Measurements from ENCODE around the gene ELAVL2. TPM values are rescaled to one million over a fixed set of nuclear protein-coding genes. Genes with fewer than 3 reads are reported as not detected.

The ELAVL2 gene
- total and polyA plus RNA-seq, 2 of the 4 experiments (the other 2 are of a cell fraction) = 0.36 TPM; not detected in 1

DNA sequence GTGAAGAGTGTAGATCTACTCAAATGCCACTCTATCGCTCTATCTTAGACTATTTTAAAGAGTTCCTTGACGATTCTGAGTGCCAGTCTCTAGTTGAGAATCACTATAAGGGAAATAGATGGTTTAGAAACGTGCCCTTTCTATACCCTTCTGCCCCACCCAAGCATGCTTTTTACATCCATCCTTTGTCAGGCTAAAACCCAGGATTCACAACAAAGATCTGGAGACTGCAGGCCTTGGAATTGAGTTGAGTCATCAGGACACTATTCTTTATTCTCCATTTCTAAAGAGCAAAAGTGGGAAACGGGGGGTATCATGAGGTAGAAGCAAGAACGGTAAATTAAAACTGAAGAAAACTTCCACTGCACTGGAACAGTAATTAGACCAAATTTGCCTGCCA is 48.7 kb downstream of the ELAVL2 start:
- no peak overlapping the region for H3K4me2 ChIP-seq (ENCODE audit: low read depth, low read length)
- intact Hi-C loops (cut with micrococcal nuclease) = no loop called here

More for the DNA sequence above, 48.7 kb downstream of the ELAVL2 start:
- dilution Hi-C loops (cut with HindIII; ENCODE audit: low sequenced_read_pairs, unreplicated experiment) = no loop called here
- DNase-seq (no peak), ATAC-seq (ENCODE audit: low read depth) (no peak)
- no peaks in the 10 kb centered on the region for H3K4me1 ChIP-seq (ENCODE audit: control insufficient read depth, insufficient read depth, low read length)
- H3K14ac ChIP-seq (replicated peaks; ENCODE audit: low read depth, low read length) = no peak overlapping the region
- no peak overlapping the region for H2BK20ac ChIP-seq (ENCODE audit: low read depth, low read length)
- no peak overlapping the region for H2AK5ac ChIP-seq (ENCODE audit: low read depth, low read length)
- TF ChIP-seq USF2 (IDR thresholded peaks at IDR 0.05; ENCODE audit: low read depth, low read length) (no peak), CHD1 (IDR thresholded peaks at IDR 0.05; ENCODE audit: low read depth, low read length) (no peak), MAFK (IDR thresholded peaks at IDR 0.05; ENCODE audit: low read depth, low read length) (no peak), MXI1 (IDR thresholded peaks at IDR 0.05; ENCODE audit: borderline replicate concordance, low read depth, low read length) (no peak), MAZ (IDR thresholded peaks at IDR 0.05; ENCODE audit: borderline replicate concordance, low read depth, low read length) (no peak), NFE2L2 (IDR thresholded peaks at IDR 0.05; ENCODE audit: low read depth, low read length) (no peak), BHLHE40 (IDR thresholded peaks at IDR 0.05; ENCODE audit: low read depth, low read length) (no peak), RAD21 (IDR thresholded peaks at IDR 0.05; ENCODE audit: low read length) (no peak), RCOR1 (IDR thresholded peaks at IDR 0.05; ENCODE audit: insufficient replicate concordance, low read length) (no peak), CEBPB (IDR thresholded peaks at IDR 0.05; ENCODE audit: low read depth, low read length) (no peak), FOS (IDR thresholded peaks at IDR 0.05; ENCODE audit: low read depth, low read length) (no peak), POLR2A (IDR thresholded peaks at IDR 0.05; ENCODE audit: low read depth, low read length) (no peak), RFX5 (IDR thresholded peaks at IDR 0.05; ENCODE audit: low read depth, low read length) (no peak), SMC3 (IDR thresholded peaks at IDR 0.05; ENCODE audit: low read depth, low read length) (no peak)
- TF ChIP-seq, protein P1, sequence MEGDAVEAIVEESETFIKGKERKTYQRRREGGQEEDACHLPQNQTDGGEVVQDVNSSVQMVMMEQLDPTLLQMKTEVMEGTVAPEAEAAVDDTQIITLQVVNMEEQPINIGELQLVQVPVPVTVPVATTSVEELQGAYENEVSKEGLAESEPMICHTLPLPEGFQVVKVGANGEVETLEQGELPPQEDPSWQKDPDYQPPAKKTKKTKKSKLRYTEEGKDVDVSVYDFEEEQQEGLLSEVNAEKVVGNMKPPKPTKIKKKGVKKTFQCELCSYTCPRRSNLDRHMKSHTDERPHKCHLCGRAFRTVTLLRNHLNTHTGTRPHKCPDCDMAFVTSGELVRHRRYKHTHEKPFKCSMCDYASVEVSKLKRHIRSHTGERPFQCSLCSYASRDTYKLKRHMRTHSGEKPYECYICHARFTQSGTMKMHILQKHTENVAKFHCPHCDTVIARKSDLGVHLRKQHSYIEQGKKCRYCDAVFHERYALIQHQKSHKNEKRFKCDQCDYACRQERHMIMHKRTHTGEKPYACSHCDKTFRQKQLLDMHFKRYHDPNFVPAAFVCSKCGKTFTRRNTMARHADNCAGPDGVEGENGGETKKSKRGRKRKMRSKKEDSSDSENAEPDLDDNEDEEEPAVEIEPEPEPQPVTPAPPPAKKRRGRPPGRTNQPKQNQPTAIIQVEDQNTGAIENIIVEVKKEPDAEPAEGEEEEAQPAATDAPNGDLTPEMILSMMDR (conservative IDR thresholded peaks at IDR 0.05; ENCODE audit: low read depth, low read length) = no peak
- TF ChIP-seq, protein P2, sequence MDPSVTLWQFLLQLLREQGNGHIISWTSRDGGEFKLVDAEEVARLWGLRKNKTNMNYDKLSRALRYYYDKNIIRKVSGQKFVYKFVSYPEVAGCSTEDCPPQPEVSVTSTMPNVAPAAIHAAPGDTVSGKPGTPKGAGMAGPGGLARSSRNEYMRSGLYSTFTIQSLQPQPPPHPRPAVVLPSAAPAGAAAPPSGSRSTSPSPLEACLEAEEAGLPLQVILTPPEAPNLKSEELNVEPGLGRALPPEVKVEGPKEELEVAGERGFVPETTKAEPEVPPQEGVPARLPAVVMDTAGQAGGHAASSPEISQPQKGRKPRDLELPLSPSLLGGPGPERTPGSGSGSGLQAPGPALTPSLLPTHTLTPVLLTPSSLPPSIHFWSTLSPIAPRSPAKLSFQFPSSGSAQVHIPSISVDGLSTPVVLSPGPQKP (IDR thresholded peaks at IDR 0.05; ENCODE audit: borderline replicate concordance, low read depth, low read length) = no peak
- no peak overlapping the region for H4K5ac ChIP-seq (ENCODE audit: low read depth, low read length)
- H2BK120ac ChIP-seq (ENCODE audit: low read depth, low read length) = no peak overlapping the region
- BruUV-seq (replicated peaks) = no TSS peak
- no peaks in the 10 kb centered on the region for H3K36me3 ChIP-seq (ENCODE audit: control insufficient read depth, insufficient read depth, low read length)
- CTCF ChIA-PET = no interaction called here
- POLR2A ChIA-PET (ENCODE audit: unreplicated experiment) = no interaction called here
- H3K79me1 ChIP-seq (ENCODE audit: low read depth in 1 of 2, low read length in 2 of 2) = no peaks in the 10 kb centered on the region
- no peak overlapping the region for H3K9ac ChIP-seq (ENCODE audit: low read depth, low read length)
- H2AK9ac ChIP-seq (replicated peaks; ENCODE audit: low read depth, low read length, poor library complexity) = no peak overlapping the region
- no peaks in the 10 kb centered on the region for H3K9me1 ChIP-seq (ENCODE audit: insufficient read depth, low read length)
- H4K91ac ChIP-seq (ENCODE audit: insufficient read depth, low read depth, low read length) = no peak overlapping the region
- H2AFZ ChIP-seq (replicated peaks; ENCODE audit: low read length, poor library complexity) = no peak overlapping the region
- H3K56ac ChIP-seq (ENCODE audit: extremely low read depth, insufficient read depth, low read length) = no peak overlapping the region
- no peak overlapping the region for H2BK5ac ChIP-seq (ENCODE audit: low read depth, low read length, poor library complexity, severe bottlenecking)
- no peak overlapping the region for H3K4me3 ChIP-seq (ENCODE audit: insufficient read depth, low read depth, low read length)
- WGBS, 2 experiments (ENCODE audit: extremely low coverage in 2 of 2, insufficient read length in 1 of 2) = no CpG with 5 or more reads among the region's 5 CpGs
- H4K8ac ChIP-seq (ENCODE audit: low read depth in 2 of 2, low read length in 2 of 2) = no peak overlapping the region
- no peak overlapping the region for H3K27ac ChIP-seq (ENCODE audit: insufficient read depth, low read length)
- H3K27me3 ChIP-seq (ENCODE audit: control insufficient read depth, insufficient read depth, low read length) = no peaks in the 10 kb centered on the region
- no peak overlapping the region for H3K18ac ChIP-seq (ENCODE audit: low read depth, low read length)
- H3K9me3 ChIP-seq (ENCODE audit: control insufficient read depth, insufficient read depth, low read length) = 0 out of 2 replicates have a peak, but pooled peaks cover 3% of the 10 kb centered on the region
- H2BK15ac ChIP-seq (ENCODE audit: low read depth, low read length) = no peak overlapping the region
- no peaks in the 10 kb centered on the region for H4K20me1 ChIP-seq (ENCODE audit: insufficient read depth, low read length)
- in situ Hi-C loops (cut with MboI; ENCODE audit: low sequenced_read_pairs) = no loop called here
- no peak overlapping the region for H3K23ac ChIP-seq (ENCODE audit: low read depth, low read length)
- H3K4ac ChIP-seq (ENCODE audit: low read depth, low read length) = no peak overlapping the region
